A673 (cell line): ENCODE data around the gene CFAP141.

Experiments
- EZH2 ChIP-seq: fragments of 200-600 bp; sonication (generic); IDR thresholded peaks from 2 replicates; pipeline ENCODE4 v1.6.1; 2017; ENCODE audit warnings: borderline replicate concordance, low read depth, mild to moderate bottlenecking, mixed read lengths, antibody characterized with exemption, low read length; ENCODE audit not compliant: poor library complexity, severe bottlenecking
- TF ChIP-seq, protein P1 (sequence below): fragments of 300-800, 200-600 bp; sonication (generic); conservative IDR thresholded peaks from 2 replicates; pipeline ENCODE4 v1.5.1; 2017; ENCODE audit warnings: low read depth, mild to moderate bottlenecking, antibody characterized with exemption, low read length, moderate library complexity, mixed read lengths

DNA sequence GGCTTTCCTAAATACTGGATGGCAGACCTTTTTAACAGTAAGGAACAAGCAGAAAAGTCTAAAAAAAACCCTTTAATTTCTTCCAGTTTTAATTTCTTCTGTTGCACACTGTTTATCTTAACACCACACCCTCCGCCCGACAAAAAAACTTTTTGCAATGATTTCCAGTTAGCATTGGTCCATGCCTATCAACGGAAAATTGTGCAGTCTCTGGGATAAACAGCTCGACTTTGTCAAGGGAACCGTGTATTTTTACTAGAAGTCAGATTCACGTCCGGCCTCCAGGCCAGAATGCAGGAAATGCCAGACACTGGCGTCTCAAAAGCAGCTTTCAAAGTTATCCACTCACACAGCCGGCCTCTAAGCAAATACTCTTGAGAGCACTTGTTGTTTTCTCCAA, 50.9 kb downstream of the CFAP141 start:
- TF ChIP-seq, protein P1, sequence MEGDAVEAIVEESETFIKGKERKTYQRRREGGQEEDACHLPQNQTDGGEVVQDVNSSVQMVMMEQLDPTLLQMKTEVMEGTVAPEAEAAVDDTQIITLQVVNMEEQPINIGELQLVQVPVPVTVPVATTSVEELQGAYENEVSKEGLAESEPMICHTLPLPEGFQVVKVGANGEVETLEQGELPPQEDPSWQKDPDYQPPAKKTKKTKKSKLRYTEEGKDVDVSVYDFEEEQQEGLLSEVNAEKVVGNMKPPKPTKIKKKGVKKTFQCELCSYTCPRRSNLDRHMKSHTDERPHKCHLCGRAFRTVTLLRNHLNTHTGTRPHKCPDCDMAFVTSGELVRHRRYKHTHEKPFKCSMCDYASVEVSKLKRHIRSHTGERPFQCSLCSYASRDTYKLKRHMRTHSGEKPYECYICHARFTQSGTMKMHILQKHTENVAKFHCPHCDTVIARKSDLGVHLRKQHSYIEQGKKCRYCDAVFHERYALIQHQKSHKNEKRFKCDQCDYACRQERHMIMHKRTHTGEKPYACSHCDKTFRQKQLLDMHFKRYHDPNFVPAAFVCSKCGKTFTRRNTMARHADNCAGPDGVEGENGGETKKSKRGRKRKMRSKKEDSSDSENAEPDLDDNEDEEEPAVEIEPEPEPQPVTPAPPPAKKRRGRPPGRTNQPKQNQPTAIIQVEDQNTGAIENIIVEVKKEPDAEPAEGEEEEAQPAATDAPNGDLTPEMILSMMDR, result no peak
- no peak for TF ChIP-seq EZH2
